ENCODE data around the gene BCAS1.

BCAS1 gene

GRCh38 chr20:54102543-54102942, 32.1 kb upstream of the BCAS1 start:
- no peak for DNase-seq

- DNase-seq, result no peak
Measured at GRCh38 chr20:54100563-54100962, 30.2 kb upstream of the BCAS1 start.

- no peak for DNase-seq
Measured at GRCh38 chr20:54099894-54100293, 29.5 kb upstream of the BCAS1 start.

- no peak for DNase-seq
Measured at GRCh38 chr20:54098047-54098446, 27.7 kb upstream of the BCAS1 start.

- no peak for DNase-seq
Measured at GRCh38 chr20:54097236-54097529, 26.8 kb upstream of the BCAS1 start.

GRCh38 chr20:54095824-54096223, 25.4 kb upstream of the BCAS1 start:
- no peak for DNase-seq

- DNase-seq, result no peak
Measured at GRCh38 chr20:54094268-54094580, 23.8 kb upstream of the BCAS1 start.

GRCh38 chr20:54093423-54094267, 23.3 kb upstream of the BCAS1 start:
- DNase-seq, result no peak

GRCh38 chr20:54092021-54092420, 21.6 kb upstream of the BCAS1 start:
- DNase-seq, result no peak

GRCh38 chr20:54091120-54091480, 20.7 kb upstream of the BCAS1 start:
- DNase-seq, result no peak

GRCh38 chr20:54090230-54091119, 20.1 kb upstream of the BCAS1 start:
- no peak for DNase-seq

GRCh38 chr20:54088430-54088829, 18.0 kb upstream of the BCAS1 start:
- no peak for DNase-seq

- DNase-seq, result no peak
Measured at GRCh38 chr20:54086507-54087039, 16.2 kb upstream of the BCAS1 start.

- no peak for DNase-seq
Measured at GRCh38 chr20:54085910-54086309, 15.5 kb upstream of the BCAS1 start.

- DNase-seq, result no peak
Measured at GRCh38 chr20:54085425-54085824, 15.0 kb upstream of the BCAS1 start.

GRCh38 chr20:54084727-54085388, 14.5 kb upstream of the BCAS1 start:
- DNase-seq, result no peak

GRCh38 chr20:54084193-54084592, 13.8 kb upstream of the BCAS1 start:
- no peak for DNase-seq

GRCh38 chr20:54083459-54083858, 13.1 kb upstream of the BCAS1 start:
- no peak for DNase-seq

- no peak for DNase-seq
Measured at GRCh38 chr20:54082100-54082499, 11.7 kb upstream of the BCAS1 start.

GRCh38 chr20:54079652-54080051, 9.3 kb upstream of the BCAS1 start:
- no peak for DNase-seq

GRCh38 chr20:54078296-54078984, 8.0 kb upstream of the BCAS1 start:
- DNase-seq, result no peak

GRCh38 chr20:54076259-54076658, 5.9 kb upstream of the BCAS1 start:
- DNase-seq, result no peak

GRCh38 chr20:54075322-54075721, 4.9 kb upstream of the BCAS1 start:
- DNase-seq, result no peak

Measured in NCI-H510A (cell line).